ENCODE results near the gene MCF2.

MCF2 gene

GRCh38 chrX:139708067-139708466 is at the start of gene MCF2:
TSS of gene MCF2 (minus strand) at chrX:139708167. CDS start at chrX:139651744, 56,423 bp downstream.
- Histone ChIP-seq H3K9ac (ENCODE audit: insufficient read length, low read depth) (no peak within 1 kb of the TSS), H3K27me3 (ENCODE audit: insufficient read depth, insufficient read length) (no peaks in the 10 kb centered on the region), H3K4me3 (ENCODE audit: insufficient read length, low read depth) (no peak within 1 kb of the TSS), H3K36me3 (ENCODE audit: insufficient read depth, insufficient read length, low read length) (no peaks in the 10 kb centered on the region), H3K4me1 (ENCODE audit: insufficient read depth, insufficient read length) (no peaks in the 10 kb centered on the region), H3K9me3 (ENCODE audit: insufficient read depth, low read length) (no peaks in the 10 kb centered on the region)
- no peak for TF ChIP-seq SUZ12 (IDR thresholded peaks at IDR 0.05; ENCODE audit: extremely low read depth, insufficient read depth, insufficient read length)
- no peak for TF ChIP-seq ZNF274 (IDR thresholded peaks at IDR 0.05; ENCODE audit: low read depth, low read length)
- no peak for TF ChIP-seq YY1 (IDR thresholded peaks at IDR 0.05; ENCODE audit: insufficient read depth, insufficient read length)
- DNase-seq (ENCODE audit: low read depth, low spot score): no peak

DNA sequence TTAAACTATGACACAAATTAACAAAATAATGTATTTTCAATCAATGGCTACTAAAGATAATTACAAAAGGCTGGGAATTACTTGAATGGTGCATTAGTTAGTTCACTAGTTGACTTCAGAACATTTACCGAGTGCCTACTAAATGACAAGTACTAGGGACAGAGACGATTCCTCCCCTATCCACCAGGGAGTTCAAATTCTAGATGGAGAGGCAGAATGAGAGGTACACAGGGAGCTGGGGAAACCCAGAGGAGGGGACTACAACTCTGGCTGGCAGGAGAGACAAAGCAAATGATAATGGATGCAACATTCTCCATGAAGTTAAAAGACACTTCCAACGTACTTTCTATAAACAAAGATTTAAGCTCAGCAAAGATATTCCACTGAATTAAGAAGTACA is 43.1 kb upstream of the MCF2 start:
- Histone ChIP-seq H3K4me3 (ENCODE audit: insufficient read length, low read depth) (no peak overlapping the region), H3K27me3 (ENCODE audit: insufficient read depth, insufficient read length) (no peaks in the 10 kb centered on the region), H3K36me3 (ENCODE audit: insufficient read depth, insufficient read length, low read length) (no peaks in the 10 kb centered on the region), H3K9ac (ENCODE audit: insufficient read length, low read depth) (no peak overlapping the region), H3K4me1 (ENCODE audit: insufficient read depth, insufficient read length) (no peaks in the 10 kb centered on the region), H3K9me3 (ENCODE audit: insufficient read depth, low read length) (peaks cover 11% of the 10 kb centered on the region; the same call in 1 of the 2 replicates)
- no peak for TF ChIP-seq SUZ12 (IDR thresholded peaks at IDR 0.05; ENCODE audit: extremely low read depth, insufficient read depth, insufficient read length)
- TF ChIP-seq YY1 (IDR thresholded peaks at IDR 0.05; ENCODE audit: insufficient read depth, insufficient read length): no peak
- no peak for TF ChIP-seq ZNF274 (IDR thresholded peaks at IDR 0.05; ENCODE audit: low read depth, low read length)
- DNase-seq (ENCODE audit: low read depth, low spot score): no peak

- Histone ChIP-seq H3K36me3 (ENCODE audit: insufficient read depth, insufficient read length, low read length) (no peaks in the 10 kb centered on the region), H3K9ac (ENCODE audit: insufficient read length, low read depth) (no peak overlapping the region), H3K4me3 (ENCODE audit: insufficient read length, low read depth) (no peak overlapping the region), H3K4me1 (ENCODE audit: insufficient read depth, insufficient read length) (no peaks in the 10 kb centered on the region), H3K9me3 (ENCODE audit: insufficient read depth, low read length) (peaks cover 11% of the 10 kb centered on the region; the same call in 1 of the 2 replicates), H3K27me3 (ENCODE audit: insufficient read depth, insufficient read length) (no peaks in the 10 kb centered on the region)
- TF ChIP-seq YY1 (IDR thresholded peaks at IDR 0.05; ENCODE audit: insufficient read depth, insufficient read length): no peak
- DNase-seq (ENCODE audit: low read depth, low spot score): no peak
Measured at GRCh38 chrX:139750390-139750789, 42.4 kb upstream of the MCF2 start.

- no peak overlapping the region for H3K4me3 ChIP-seq (ENCODE audit: insufficient read length, low read depth)
- no peaks in the 10 kb centered on the region for H3K4me1 ChIP-seq (ENCODE audit: insufficient read depth, insufficient read length)
- H3K9ac ChIP-seq (ENCODE audit: insufficient read length, low read depth): no peak overlapping the region
- TF ChIP-seq YY1 (IDR thresholded peaks at IDR 0.05; ENCODE audit: insufficient read depth, insufficient read length) (no peak), SUZ12 (IDR thresholded peaks at IDR 0.05; ENCODE audit: extremely low read depth, insufficient read depth, insufficient read length) (no peak), ZNF274 (IDR thresholded peaks at IDR 0.05; ENCODE audit: low read depth, low read length) (no peak)
- no peak for DNase-seq (ENCODE audit: low read depth, low spot score)
- no peaks in the 10 kb centered on the region for H3K9me3 ChIP-seq (ENCODE audit: insufficient read depth, low read length)
- H3K36me3 ChIP-seq (ENCODE audit: insufficient read depth, insufficient read length, low read length): no peaks in the 10 kb centered on the region
- no peaks in the 10 kb centered on the region for H3K27me3 ChIP-seq (ENCODE audit: insufficient read depth, insufficient read length)
Measured at GRCh38 chrX:139739138-139739537, 31.2 kb upstream of the MCF2 start.

GRCh38 chrX:139738581-139738980 is 30.6 kb upstream of the MCF2 start:
- Histone ChIP-seq H3K27me3 (ENCODE audit: insufficient read depth, insufficient read length) (no peaks in the 10 kb centered on the region), H3K36me3 (ENCODE audit: insufficient read depth, insufficient read length, low read length) (no peaks in the 10 kb centered on the region), H3K9me3 (ENCODE audit: insufficient read depth, low read length) (no peaks in the 10 kb centered on the region), H3K4me1 (ENCODE audit: insufficient read depth, insufficient read length) (no peaks in the 10 kb centered on the region), H3K9ac (ENCODE audit: insufficient read length, low read depth) (no peak overlapping the region), H3K4me3 (ENCODE audit: insufficient read length, low read depth) (no peak overlapping the region)
- TF ChIP-seq SUZ12 (IDR thresholded peaks at IDR 0.05; ENCODE audit: extremely low read depth, insufficient read depth, insufficient read length) (no peak), YY1 (IDR thresholded peaks at IDR 0.05; ENCODE audit: insufficient read depth, insufficient read length) (no peak), ZNF274 (IDR thresholded peaks at IDR 0.05; ENCODE audit: low read depth, low read length) (no peak)
- DNase-seq (ENCODE audit: low read depth, low spot score): no peak

GRCh38 chrX:139736151-139736550 is 28.2 kb upstream of the MCF2 start:
- TF ChIP-seq SUZ12 (IDR thresholded peaks at IDR 0.05; ENCODE audit: extremely low read depth, insufficient read depth, insufficient read length): no peak
- TF ChIP-seq ZNF274 (IDR thresholded peaks at IDR 0.05; ENCODE audit: low read depth, low read length): no peak
- Histone ChIP-seq H3K27me3 (ENCODE audit: insufficient read depth, insufficient read length) (no peaks in the 10 kb centered on the region), H3K36me3 (ENCODE audit: insufficient read depth, insufficient read length, low read length) (no peaks in the 10 kb centered on the region), H3K9ac (ENCODE audit: insufficient read length, low read depth) (no peak overlapping the region), H3K9me3 (ENCODE audit: insufficient read depth, low read length) (no peaks in the 10 kb centered on the region), H3K4me1 (ENCODE audit: insufficient read depth, insufficient read length) (no peaks in the 10 kb centered on the region), H3K4me3 (ENCODE audit: insufficient read length, low read depth) (no peak overlapping the region)
- DNase-seq (ENCODE audit: low read depth, low spot score): no peak

- TF ChIP-seq ZNF274 (IDR thresholded peaks at IDR 0.05; ENCODE audit: low read depth, low read length) (no peak), SUZ12 (IDR thresholded peaks at IDR 0.05; ENCODE audit: extremely low read depth, insufficient read depth, insufficient read length) (no peak), YY1 (IDR thresholded peaks at IDR 0.05; ENCODE audit: insufficient read depth, insufficient read length) (no peak)
- no peaks in the 10 kb centered on the region for H3K36me3 ChIP-seq (ENCODE audit: insufficient read depth, insufficient read length, low read length)
- H3K4me3 ChIP-seq (ENCODE audit: insufficient read length, low read depth): no peak overlapping the region
- H3K9me3 ChIP-seq (ENCODE audit: insufficient read depth, low read length): no peaks in the 10 kb centered on the region
- H3K4me1 ChIP-seq (ENCODE audit: insufficient read depth, insufficient read length): no peaks in the 10 kb centered on the region
- no peak overlapping the region for H3K9ac ChIP-seq (ENCODE audit: insufficient read length, low read depth)
- no peak for DNase-seq (ENCODE audit: low read depth, low spot score)
- no peaks in the 10 kb centered on the region for H3K27me3 ChIP-seq (ENCODE audit: insufficient read depth, insufficient read length)
Measured at GRCh38 chrX:139734996-139735395, 27.0 kb upstream of the MCF2 start.

GRCh38 chrX:139725720-139726119 is 17.8 kb upstream of the MCF2 start:
- no peak for DNase-seq (ENCODE audit: low read depth, low spot score)
- Histone ChIP-seq H3K4me3 (ENCODE audit: insufficient read length, low read depth) (no peak overlapping the region), H3K36me3 (ENCODE audit: insufficient read depth, insufficient read length, low read length) (no peaks in the 10 kb centered on the region), H3K9ac (ENCODE audit: insufficient read length, low read depth) (no peak overlapping the region), H3K27me3 (ENCODE audit: insufficient read depth, insufficient read length) (no peaks in the 10 kb centered on the region), H3K9me3 (ENCODE audit: insufficient read depth, low read length) (no peaks in the 10 kb centered on the region), H3K4me1 (ENCODE audit: insufficient read depth, insufficient read length) (no peaks in the 10 kb centered on the region)
- TF ChIP-seq SUZ12 (IDR thresholded peaks at IDR 0.05; ENCODE audit: extremely low read depth, insufficient read depth, insufficient read length) (no peak), YY1 (IDR thresholded peaks at IDR 0.05; ENCODE audit: insufficient read depth, insufficient read length) (no peak), ZNF274 (IDR thresholded peaks at IDR 0.05; ENCODE audit: low read depth, low read length) (no peak)

All from NT2/D1 (cell line).